T-cell (primary cell): Measurements from ENCODE around the gene DNAJB1. TPM values are rescaled to one million over a fixed set of nuclear protein-coding genes. Genes with fewer than 3 reads are reported as not detected.

Experiments used
- ATAC-seq, 4 experiments: fragments of 200-7000 bp in 3 of 4; fragments of 150-1000 bp in 1 of 4; cut with Tn5 transposase; replicated peaks in 1 of 4; 1 replicate in 3 of 4; 2 replicates in 1 of 4; pipeline ENCODE4 v1.10.0; 2021; ENCODE audit warnings: moderate library complexity in 3 of 4, mild to moderate bottlenecking in 2 of 4, moderate number of reproducible peaks in 1 of 4
- CTCF ChIA-PET, 2 donors: fragments of 300-600 bp; sonication (Branson Sonifier 250); formaldehyde crosslinking; loops; one replicate each; lab custom pipeline; 2022; ENCODE audit warnings: antibody characterized with exemption in 2 of 2; lab: Charles Lee
- POLR2A ChIA-PET, 2 donors: fragments of 300-600 bp; sonication (Branson Sonifier 250); formaldehyde crosslinking; loops; one replicate each; lab custom pipeline; 2022; ENCODE audit warnings: antibody characterized with exemption in 2 of 2; lab: Charles Lee
- DNase-seq, 35 experiments: peaks; one replicate each; pipeline versions ENCODE4 v3.0.0 to v3.0.0-alpha.2; 2013 to 2023
- H3K27ac ChIP-seq: one replicate; pipeline ENCODE4 v1.5.1; 2013; ENCODE audit warnings: low read length
- H3K27me3 ChIP-seq, 2 experiments: replicated peaks in 1 of 2; 1 replicate in 1 of 2; 2 replicates in 1 of 2; pipeline versions ENCODE4 v1.6.1 to v1.7.0; 2013; ENCODE audit warnings: low read length in 1 of 2, mixed read lengths in 1 of 2; ENCODE audit not compliant: control insufficient read depth in 2 of 2, insufficient read depth in 2 of 2; ENCODE audit errors: extremely low read depth in 1 of 2
- H3K36me3 ChIP-seq, 2 donors: 1 replicate in 1 of 2; 2 replicates in 1 of 2; pipeline versions ENCODE4 v1.6.1 to v1.7.0; 2013; ENCODE audit warnings: low read length in 1 of 2; ENCODE audit not compliant: control insufficient read depth in 2 of 2, insufficient read depth in 1 of 2; ENCODE audit errors: extremely low read depth in 1 of 2
- H3K4me1 ChIP-seq, 2 experiments: 1 replicate in 1 of 2; 2 replicates in 1 of 2; pipeline versions ENCODE4 v1.6.1 to v1.7.0; 2013; ENCODE audit warnings: low read length in 2 of 2, mixed read lengths in 1 of 2; ENCODE audit not compliant: insufficient read depth in 2 of 2, control insufficient read depth in 1 of 2; ENCODE audit errors: extremely low read depth in 1 of 2
- H3K4me3 ChIP-seq, 2 donors: 1 replicate in 1 of 2; 2 replicates in 1 of 2; pipeline versions ENCODE4 v1.5.1 to v1.7.0; 2013; ENCODE audit warnings: mild to moderate bottlenecking in 2 of 2, low read length in 1 of 2, moderate library complexity in 1 of 2; ENCODE audit not compliant: control insufficient read depth in 1 of 2; ENCODE audit errors: extremely low read depth in 1 of 2
- H3K9me3 ChIP-seq: 2 replicates; pipeline ENCODE4 v1.7.0; 2013
- H3K27ac Mint-ChIP-seq, 2 donors: one replicate each; pipeline ENCODE4 v1.8.0; 2020 to 2021; ENCODE audit warnings: mild to moderate bottlenecking in 2 of 2, mixed read lengths in 2 of 2
- H3K27me3 Mint-ChIP-seq, 2 donors: one replicate each; pipeline ENCODE4 v1.8.0; 2021 to 2022; ENCODE audit warnings: mixed read lengths in 2 of 2
- H3K36me3 Mint-ChIP-seq: one replicate; pipeline ENCODE4 v1.8.0; 2021; ENCODE audit warnings: mixed read lengths
- H3K4me1 Mint-ChIP-seq, 3 donors: one replicate each; pipeline ENCODE4 v1.8.0; 2020 to 2022; ENCODE audit warnings: mixed read lengths in 3 of 3, mild to moderate bottlenecking in 1 of 3
- H3K4me3 Mint-ChIP-seq, 3 donors: one replicate each; pipeline ENCODE4 v1.8.0; 2020 to 2022; ENCODE audit warnings: mild to moderate bottlenecking in 3 of 3, mixed read lengths in 3 of 3, moderate library complexity in 3 of 3
- H3K9me3 Mint-ChIP-seq, 3 donors: one replicate each; pipeline ENCODE4 v1.8.0; 2020 to 2022; ENCODE audit warnings: mixed read lengths in 3 of 3
- WGBS: methylation state at CpG from one replicate; pipeline ENCODE4 v1.1.5; 2013; ENCODE audit warnings: missing lambda C conversion rate; ENCODE audit not compliant: insufficient coverage; 5-methylcytosine and 5-hydroxymethylcytosine counted together
- total RNA-seq, 35 experiments: library from RNA in 6 of 35; stranded (reverse) in 6 of 35; fragments of 120-200 nt in 1 of 35; gene quantifications; one replicate each; pipeline versions ENCODE4 v1.2.1 to v1.2.4 and lab custom pipeline; 2013 to 2026

Gene DNAJB1
- total RNA-seq, 5 donors from 2014 or later (not counting 1 experiment from before 2014, with no cell fraction given) = 158 to 575 (median 165) TPM

DNA sequence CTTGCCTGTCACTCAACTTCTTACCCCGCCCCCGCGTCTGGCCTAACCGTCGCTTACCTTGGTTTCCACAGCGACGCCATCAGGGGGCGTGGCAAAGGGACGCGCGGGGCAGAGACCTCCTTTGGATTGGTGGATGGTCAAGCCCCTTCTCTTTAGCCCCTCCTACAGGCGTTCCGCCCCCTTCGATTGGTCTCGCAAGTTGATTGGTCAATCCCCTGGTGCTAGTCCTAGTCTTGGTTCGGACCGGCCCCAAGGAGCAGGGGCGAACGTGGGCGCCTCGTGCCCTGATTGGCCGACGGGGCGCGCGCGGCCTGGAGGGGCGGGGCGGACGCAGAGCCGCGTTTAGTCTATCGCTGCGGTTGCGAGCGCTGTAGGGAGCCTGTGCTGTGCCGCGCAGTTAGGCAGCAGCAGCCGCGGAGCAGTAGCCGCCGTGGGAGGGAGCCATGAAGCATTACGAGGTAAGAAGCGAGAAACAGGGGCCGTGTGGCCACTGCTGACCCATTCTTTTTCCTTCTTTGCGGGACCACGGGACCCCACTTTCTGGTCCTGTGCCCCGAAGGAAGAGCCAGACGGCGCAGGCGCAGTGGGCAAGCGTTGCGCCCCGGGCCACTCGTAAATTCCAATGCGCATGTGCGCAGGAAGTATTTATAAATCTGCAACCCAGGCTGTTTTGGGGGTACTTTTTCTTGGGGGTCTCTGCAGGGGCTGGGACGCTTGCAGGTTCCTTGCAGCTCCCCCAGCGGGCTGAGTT is 11.2 kb upstream of the DNAJB1 start, which contains the start of gene TECR:
Gene TECR, plus strand, starts transcription at position 341 of the 751 bp plus-strand sequence. Its CDS starts 103 bp downstream, at position 444.
- ATAC-seq (peak; percentile 90 to 97 (median 95)), DNase-seq (peak; percentile 99 to 100 (median 100))
- peaks cover 11 to 49% of the 10 kb centered on the region in 2 experiments for H3K4me1 ChIP-seq
- H3K36me3 ChIP-seq = peaks cover 3 to 5% of the 10 kb centered on the region in 2 donors
- peak within 1 kb of the TSS; percentile 92 for H3K27ac ChIP-seq
- Mint-ChIP-seq H3K27ac (peak within 1 kb of the TSS; percentile 97 to 98), H3K9me3 (no peaks in the 10 kb centered on the region), H3K27me3 (no peaks in the 10 kb centered on the region), H3K4me1 (peaks cover 33 to 67% (median 57%) of the 10 kb centered on the region in 3 donors), H3K36me3 (peaks cover 4% of the 10 kb centered on the region), H3K4me3 (peak within 1 kb of the TSS; percentile 84 to 93 (median 92))
- WGBS = under 1% methylated on average over 59 of the region's 59 CpGs
- H3K9me3 ChIP-seq = no peaks in the 10 kb centered on the region
- peak within 1 kb of the TSS; percentile 83 to 89 for H3K4me3 ChIP-seq
- H3K27me3 ChIP-seq = no peaks in the 10 kb centered on the region
- ChIA-PET POLR2A (interaction anchor here in 1 of 2 donors (0.5 to 1.0 kb wide), 2 partner anchors 9 to 14 kb away, joined by 4 to 8 read pairs; no protein-coding TSS in a partner anchor), CTCF (no interaction called here)

GRCh38 chr19:14528419-14529253 is 10.4 kb upstream of the DNAJB1 start:
- H3K27me3 ChIP-seq = no peaks in the 10 kb centered on the region
- Mint-ChIP-seq H3K27ac (peak overlapping the region; percentile 97 to 98), H3K4me1 (peaks cover 39 to 73% (median 62%) of the 10 kb centered on the region in 3 donors), H3K27me3 (no peaks in the 10 kb centered on the region), H3K36me3 (peaks cover 4% of the 10 kb centered on the region), H3K9me3 (no peaks in the 10 kb centered on the region), H3K4me3 (peak overlapping the region; percentile 84 to 93 (median 92))
- ChIA-PET CTCF (no interaction called here), POLR2A (interaction anchor here (0.7 to 1.0 kb wide), 3 partner anchors 11 to 162 kb away, joined by 3 to 8 read pairs (median 5); no protein-coding TSS in a partner anchor)
- ATAC-seq (peak in 3 of 4 experiments; percentile 2 to 47 (median 3)), DNase-seq (peak in 3 of 35 experiments; percentile 36 to 48 (median 45))
- H3K27ac ChIP-seq = peak overlapping the region; percentile 92
- WGBS = 37% methylated on average over 38 of the region's 39 CpGs
- H3K4me1 ChIP-seq = peaks cover 14 to 54% of the 10 kb centered on the region in 2 experiments
- H3K36me3 ChIP-seq = peaks cover 2 to 5% of the 10 kb centered on the region in 2 donors
- H3K4me3 ChIP-seq = peak overlapping the region; percentile 56 to 89
- H3K9me3 ChIP-seq = no peaks in the 10 kb centered on the region

- H3K27me3 Mint-ChIP-seq = no peaks in the 10 kb centered on the region
- no peaks in the 10 kb centered on the region for H3K27me3 ChIP-seq
- ATAC-seq = no peak
- H3K27ac Mint-ChIP-seq = peak overlapping the region; percentile 83 to 100
- peak overlapping the region in 1 of 3 donors; percentile 10 for H3K4me3 Mint-ChIP-seq
- H3K4me1 ChIP-seq = peaks cover 26 to 63% of the 10 kb centered on the region in 2 experiments
- no CpG with 5 or more reads among the region's 4 CpGs for WGBS
- DNase-seq = no peak
- H3K4me3 ChIP-seq = no peak overlapping the region
- ChIA-PET POLR2A (interaction anchor here in 1 of 2 donors (0.5 kb wide), 1 partner anchor 9 kb away, joined by 3 read pairs; no protein-coding TSS in a partner anchor), CTCF (interaction anchor here in 1 of 2 donors (0.6 to 1.7 kb wide), 2 partner anchors 10 to 23 kb away, joined by 4 to 5 read pairs; no protein-coding TSS in a partner anchor)
- H3K9me3 Mint-ChIP-seq = no peaks in the 10 kb centered on the region
- H3K9me3 ChIP-seq = no peaks in the 10 kb centered on the region
- no peaks in the 10 kb centered on the region for H3K36me3 ChIP-seq
- H3K36me3 Mint-ChIP-seq = no peaks in the 10 kb centered on the region
- H3K27ac ChIP-seq = no peak overlapping the region
- H3K4me1 Mint-ChIP-seq = peaks cover 46 to 75% (median 67%) of the 10 kb centered on the region in 3 donors
Observed at GRCh38 chr19:14526423-14526822, 8.2 kb upstream of the DNAJB1 start.

DNA sequence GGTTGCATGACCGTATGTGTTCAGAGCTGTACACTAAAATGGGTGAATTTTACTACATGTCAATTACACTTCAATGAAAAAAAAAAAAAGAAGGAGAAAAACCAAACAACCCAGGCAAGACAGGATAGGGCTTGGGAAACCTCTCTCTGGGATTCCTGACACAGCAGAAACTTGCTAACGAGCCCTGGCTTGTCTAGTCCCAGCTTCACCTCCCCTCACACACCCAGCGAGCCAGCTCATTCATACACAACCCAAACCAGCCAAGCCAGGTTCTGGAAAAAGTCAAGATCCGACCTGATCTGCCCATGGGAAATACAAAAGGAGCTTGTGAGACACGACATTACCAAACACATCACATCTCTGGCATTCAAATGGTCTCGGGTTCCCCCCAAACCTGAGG is 7.5 kb upstream of the DNAJB1 start:
- Mint-ChIP-seq H3K27ac (peak overlapping the region; percentile 83 to 100), H3K4me3 (peak overlapping the region in 1 of 3 donors; percentile 10), H3K4me1 (peaks cover 40 to 71% (median 61%) of the 10 kb centered on the region in 3 donors), H3K27me3 (no peaks in the 10 kb centered on the region), H3K36me3 (no peaks in the 10 kb centered on the region), H3K9me3 (no peaks in the 10 kb centered on the region)
- H3K4me1 ChIP-seq = peaks cover 24 to 63% of the 10 kb centered on the region in 2 experiments
- 97% methylated on average over 5 of the region's 6 CpGs for WGBS
- POLR2A ChIA-PET = interaction anchor here (0.5 to 0.9 kb wide), 3 partner anchors 8 to 389 kb away, joined by 3 to 10 read pairs (median 3); partner anchors contain the start of gene ASF1B (in 1 of the 2)
- no peaks in the 10 kb centered on the region for H3K36me3 ChIP-seq
- H3K27me3 ChIP-seq = no peaks in the 10 kb centered on the region
- no peak overlapping the region for H3K27ac ChIP-seq
- DNase-seq = no peak
- H3K4me3 ChIP-seq = no peak overlapping the region
- ATAC-seq = no peak
- no peaks in the 10 kb centered on the region for H3K9me3 ChIP-seq
- CTCF ChIA-PET = interaction anchor here in 1 of 2 donors (0.5 to 1.7 kb wide), 5 partner anchors 9 to 160 kb away, joined by 3 to 6 read pairs (median 4); no protein-coding TSS in a partner anchor

GRCh38 chr19:14520543-14520942 is 2.3 kb upstream of the DNAJB1 start:
- H3K27ac Mint-ChIP-seq = peak overlapping the region; percentile 95 to 97
- Histone ChIP-seq H3K9me3 (no peaks in the 10 kb centered on the region), H3K27ac (peak overlapping the region; percentile 99), H3K4me3 (no peak overlapping the region), H3K27me3 (no peaks in the 10 kb centered on the region), H3K4me1 (peaks cover 34 to 80% of the 10 kb centered on the region in 2 experiments), H3K36me3 (peaks cover 0 to 15% of the 10 kb centered on the region in 2 donors)
- CTCF ChIA-PET = interaction anchor here in 1 of 2 donors (0.6 kb wide), 1 partner anchor 620 kb away, joined by 3 read pairs; no protein-coding TSS in a partner anchor
- H3K4me1 Mint-ChIP-seq = peaks cover 65 to 74% (median 68%) of the 10 kb centered on the region in 3 donors
- peaks cover 18% of the 10 kb centered on the region for H3K36me3 Mint-ChIP-seq
- POLR2A ChIA-PET = interaction anchor here (0.6 to 1.3 kb wide), 5 partner anchors 8 to 35 kb away, joined by 3 to 6 read pairs (median 3); no protein-coding TSS in a partner anchor
- peak overlapping the region in 2 of 3 donors; percentile 90 to 93 for H3K4me3 Mint-ChIP-seq
- WGBS = 93% methylated on average over 2 of the region's 4 CpGs
- ATAC-seq (no peak), DNase-seq (no peak)
- H3K9me3 Mint-ChIP-seq = no peaks in the 10 kb centered on the region
- H3K27me3 Mint-ChIP-seq = no peaks in the 10 kb centered on the region
